Measurements from ENCODE around the gene C16orf96. TPM values are rescaled to one million over a fixed set of nuclear protein-coding genes. Genes with fewer than 3 reads are reported as not detected.

The C16orf96 gene
- polyA plus RNA-seq (2013, experiment 1 of 2): 0.20 TPM
- polyA plus RNA-seq (2013, experiment 2 of 2): 0.27 TPM

GRCh38 chr16:4556112-4556511 is at the start of gene C16orf96:
TSS of gene C16orf96 (plus strand) at chr16:4556340. CDS start at chr16:4556490, 150 bp downstream.
- H3K27ac ChIP-seq (ENCODE audit: low read depth, low read length): no peak within 1 kb of the TSS
- H2BK15ac ChIP-seq (replicated peaks; ENCODE audit: low read depth): no peak within 1 kb of the TSS
- H3K27me3 ChIP-seq (ENCODE audit: insufficient read depth, low read length, poor library complexity): no peaks in the 10 kb centered on the region
- H2BK5ac ChIP-seq (ENCODE audit: low read length): no peak within 1 kb of the TSS
- H2BK120ac ChIP-seq (ENCODE audit: low read depth, low read length): no peak within 1 kb of the TSS
- H3K23ac ChIP-seq (ENCODE audit: low read length): no peak within 1 kb of the TSS
- H3K79me1 ChIP-seq (ENCODE audit: low read length): no peaks in the 10 kb centered on the region
- H3K4me3 ChIP-seq (ENCODE audit: low read length): no peak within 1 kb of the TSS
- peak; percentile 45 for DNase-seq
- no CpG with 5 or more reads among the region's 4 CpGs for WGBS (ENCODE audit: extremely low coverage, insufficient coverage, low lambda C conversion rate)
- no peak within 1 kb of the TSS for H3K4ac ChIP-seq (ENCODE audit: low read depth, low read length)
- no peak within 1 kb of the TSS for H3K56ac ChIP-seq (ENCODE audit: low read length)
- no peak within 1 kb of the TSS for H4K8ac ChIP-seq (ENCODE audit: low read depth, low read length)
- H2AK5ac ChIP-seq (ENCODE audit: low read length): no peak within 1 kb of the TSS
- no peak within 1 kb of the TSS for H4K5ac ChIP-seq (ENCODE audit: low read length)
- no peaks in the 10 kb centered on the region for H3K36me3 ChIP-seq (ENCODE audit: control insufficient read depth, insufficient read depth, low read length)
- no peaks in the 10 kb centered on the region for H3K4me1 ChIP-seq (ENCODE audit: control insufficient read depth, low read depth, low read length)
- H3K18ac ChIP-seq (ENCODE audit: low read length): no peak within 1 kb of the TSS
- no peak within 1 kb of the TSS for H3K9ac ChIP-seq (ENCODE audit: low read length)
- H3K4me2 ChIP-seq (ENCODE audit: low read length): no peak within 1 kb of the TSS
- no peaks in the 10 kb centered on the region for H3K79me2 ChIP-seq (ENCODE audit: control insufficient read depth, insufficient read depth, low read length)

DNA sequence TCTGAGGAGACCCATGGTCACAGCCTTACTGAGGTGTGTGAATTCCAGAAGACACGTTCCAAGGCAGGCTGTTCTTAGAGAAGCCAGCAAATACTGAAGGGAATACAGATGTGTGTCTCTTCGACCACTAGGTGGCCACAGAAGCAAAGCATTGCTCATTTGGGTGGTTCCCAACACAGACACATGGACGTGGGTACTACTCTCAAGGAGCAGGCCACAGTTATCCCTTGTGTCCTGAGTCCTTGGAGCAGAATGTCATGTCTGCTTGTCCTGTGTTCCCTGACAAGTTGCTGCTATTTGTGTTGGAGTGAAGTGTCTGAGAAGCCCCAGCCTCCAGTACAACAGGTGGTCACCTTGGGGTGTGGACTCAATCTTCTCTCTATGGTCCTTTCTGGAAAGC is 49.7 kb upstream of the C16orf96 start:
- peak; percentile 88 for DNase-seq
- no peak overlapping the region for H3K4me2 ChIP-seq (ENCODE audit: low read length)

DNA sequence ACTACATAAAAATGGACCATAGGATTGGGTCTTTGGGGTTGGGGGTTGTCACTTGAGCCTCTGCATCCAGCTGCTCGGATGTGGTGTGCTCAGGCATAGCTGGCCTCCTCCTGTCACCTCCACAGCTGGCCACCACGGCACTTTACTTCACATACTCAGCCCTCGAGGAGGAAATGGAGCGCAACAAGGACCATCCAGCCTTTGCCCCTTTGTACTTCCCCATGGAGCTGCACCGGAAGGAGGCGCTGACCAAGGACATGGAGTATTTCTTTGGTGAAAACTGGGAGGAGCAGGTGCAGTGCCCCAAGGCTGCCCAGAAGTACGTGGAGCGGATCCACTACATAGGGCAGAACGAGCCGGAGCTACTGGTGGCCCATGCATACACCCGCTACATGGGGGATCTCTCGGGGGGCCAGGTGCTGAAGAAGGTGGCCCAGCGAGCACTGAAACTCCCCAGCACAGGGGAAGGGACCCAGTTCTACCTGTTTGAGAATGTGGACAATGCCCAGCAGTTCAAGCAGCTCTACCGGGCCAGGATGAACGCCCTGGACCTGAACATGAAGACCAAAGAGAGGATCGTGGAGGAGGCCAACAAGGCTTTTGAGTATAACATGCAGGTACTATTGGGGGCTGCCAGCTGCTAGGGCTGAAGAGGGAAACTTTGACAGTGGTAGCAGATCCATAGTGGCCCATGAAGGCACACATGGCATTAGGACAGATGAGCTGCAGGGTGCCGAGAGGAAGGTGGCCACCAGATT is 48.4 kb upstream of the C16orf96 start:
- no peaks in the 10 kb centered on the region for H3K4me1 ChIP-seq (ENCODE audit: control insufficient read depth, low read depth, low read length)
- peaks cover 5% of the 10 kb centered on the region for H3K36me3 ChIP-seq (ENCODE audit: control insufficient read depth, insufficient read depth, low read length)
- no CpG with 5 or more reads among the region's 17 CpGs for WGBS (ENCODE audit: extremely low coverage, insufficient coverage, low lambda C conversion rate)

More for the DNA sequence above, 49.7 kb upstream of the C16orf96 start:
- no peak overlapping the region for H3K23ac ChIP-seq (ENCODE audit: low read length)
- H3K36me3 ChIP-seq (ENCODE audit: control insufficient read depth, insufficient read depth, low read length): peaks cover 5% of the 10 kb centered on the region
- no peaks in the 10 kb centered on the region for H3K79me2 ChIP-seq (ENCODE audit: control insufficient read depth, insufficient read depth, low read length)
- no peak overlapping the region for H2BK15ac ChIP-seq (replicated peaks; ENCODE audit: low read depth)
- peaks cover 6% of the 10 kb centered on the region for H3K79me1 ChIP-seq (ENCODE audit: low read length)
- H3K56ac ChIP-seq (ENCODE audit: low read length): no peak overlapping the region
- H2BK5ac ChIP-seq (ENCODE audit: low read length): no peak overlapping the region
- H3K27ac ChIP-seq (ENCODE audit: low read depth, low read length): no peak overlapping the region
- H3K18ac ChIP-seq (ENCODE audit: low read length): no peak overlapping the region
- no peaks in the 10 kb centered on the region for H3K27me3 ChIP-seq (ENCODE audit: insufficient read depth, low read length, poor library complexity)
- no peak overlapping the region for H3K9ac ChIP-seq (ENCODE audit: low read length)
- no peaks in the 10 kb centered on the region for H3K4me1 ChIP-seq (ENCODE audit: control insufficient read depth, low read depth, low read length)
- H4K5ac ChIP-seq (ENCODE audit: low read length): no peak overlapping the region
- H4K8ac ChIP-seq (ENCODE audit: low read depth, low read length): no peak overlapping the region
- H3K4ac ChIP-seq (ENCODE audit: low read depth, low read length): no peak overlapping the region
- no CpG with 5 or more reads among the region's 3 CpGs for WGBS (ENCODE audit: extremely low coverage, insufficient coverage, low lambda C conversion rate)
- no peak overlapping the region for H3K4me3 ChIP-seq (ENCODE audit: low read length)
- no peak overlapping the region for H2AK5ac ChIP-seq (ENCODE audit: low read length)
- no peak overlapping the region for H2BK120ac ChIP-seq (ENCODE audit: low read depth, low read length)

DNA sequence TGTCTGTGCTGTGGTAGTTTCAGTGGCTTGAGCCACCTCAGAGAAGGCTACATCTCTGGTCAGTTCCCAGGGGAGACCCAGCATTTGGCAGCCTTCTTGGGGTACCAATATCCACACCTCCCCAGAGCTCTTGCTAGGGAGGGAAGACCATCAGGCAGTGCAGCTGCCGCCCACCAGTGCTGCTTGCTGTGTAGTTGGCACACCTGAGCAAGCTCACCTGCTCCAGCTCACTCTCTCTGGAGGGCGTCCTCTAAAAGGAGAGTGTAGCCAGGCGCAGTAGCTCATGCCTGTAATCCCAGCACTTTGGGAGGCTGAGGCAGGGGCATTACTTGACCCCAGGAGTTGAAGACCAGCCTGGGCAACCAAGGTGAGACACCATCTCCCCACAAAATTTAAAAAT is 47.3 kb upstream of the C16orf96 start:
- Histone ChIP-seq H2BK5ac (ENCODE audit: low read length) (no peak overlapping the region), H3K9ac (ENCODE audit: low read length) (no peak overlapping the region), H3K56ac (ENCODE audit: low read length) (no peak overlapping the region), H2AK5ac (ENCODE audit: low read length) (no peak overlapping the region), H3K23ac (ENCODE audit: low read length) (no peak overlapping the region), H3K4ac (ENCODE audit: low read depth, low read length) (no peak overlapping the region), H3K4me3 (ENCODE audit: low read length) (no peak overlapping the region), H2BK15ac (replicated peaks; ENCODE audit: low read depth) (no peak overlapping the region), H4K8ac (ENCODE audit: low read depth, low read length) (no peak overlapping the region), H3K36me3 (ENCODE audit: control insufficient read depth, insufficient read depth, low read length) (peaks cover 5% of the 10 kb centered on the region), H3K27me3 (ENCODE audit: insufficient read depth, low read length, poor library complexity) (no peaks in the 10 kb centered on the region), H3K27ac (ENCODE audit: low read depth, low read length) (no peak overlapping the region), H3K79me2 (ENCODE audit: control insufficient read depth, insufficient read depth, low read length) (no peaks in the 10 kb centered on the region), H3K4me1 (ENCODE audit: control insufficient read depth, low read depth, low read length) (no peaks in the 10 kb centered on the region), H4K5ac (ENCODE audit: low read length) (no peak overlapping the region), H3K18ac (ENCODE audit: low read length) (no peak overlapping the region), H3K4me2 (ENCODE audit: low read length) (no peak overlapping the region), H2BK120ac (ENCODE audit: low read depth, low read length) (no peak overlapping the region), H3K79me1 (ENCODE audit: low read length) (peaks cover 1% of the 10 kb centered on the region)
- no peak for DNase-seq
- WGBS (ENCODE audit: extremely low coverage, insufficient coverage, low lambda C conversion rate): no CpG with 5 or more reads among the region's 3 CpGs

More for the DNA sequence above, 48.4 kb upstream of the C16orf96 start:
- no peak overlapping the region for H3K18ac ChIP-seq (ENCODE audit: low read length)
- H3K56ac ChIP-seq (ENCODE audit: low read length): no peak overlapping the region
- H2BK5ac ChIP-seq (ENCODE audit: low read length): no peak overlapping the region
- DNase-seq: no peak
- no peak overlapping the region for H3K4ac ChIP-seq (ENCODE audit: low read depth, low read length)
- H2BK120ac ChIP-seq (ENCODE audit: low read depth, low read length): no peak overlapping the region
- no peak overlapping the region for H4K8ac ChIP-seq (ENCODE audit: low read depth, low read length)
- H3K4me2 ChIP-seq (ENCODE audit: low read length): no peak overlapping the region
- H2BK15ac ChIP-seq (replicated peaks; ENCODE audit: low read depth): no peak overlapping the region
- H3K4me3 ChIP-seq (ENCODE audit: low read length): no peak overlapping the region
- no peak overlapping the region for H4K5ac ChIP-seq (ENCODE audit: low read length)
- H3K9ac ChIP-seq (ENCODE audit: low read length): no peak overlapping the region
- no peak overlapping the region for H3K23ac ChIP-seq (ENCODE audit: low read length)
- peaks cover 6% of the 10 kb centered on the region for H3K79me1 ChIP-seq (ENCODE audit: low read length)
- H3K79me2 ChIP-seq (ENCODE audit: control insufficient read depth, insufficient read depth, low read length): no peaks in the 10 kb centered on the region
- no peak overlapping the region for H3K27ac ChIP-seq (ENCODE audit: low read depth, low read length)
- no peak overlapping the region for H2AK5ac ChIP-seq (ENCODE audit: low read length)
- H3K27me3 ChIP-seq (ENCODE audit: insufficient read depth, low read length, poor library complexity): no peaks in the 10 kb centered on the region

DNA sequence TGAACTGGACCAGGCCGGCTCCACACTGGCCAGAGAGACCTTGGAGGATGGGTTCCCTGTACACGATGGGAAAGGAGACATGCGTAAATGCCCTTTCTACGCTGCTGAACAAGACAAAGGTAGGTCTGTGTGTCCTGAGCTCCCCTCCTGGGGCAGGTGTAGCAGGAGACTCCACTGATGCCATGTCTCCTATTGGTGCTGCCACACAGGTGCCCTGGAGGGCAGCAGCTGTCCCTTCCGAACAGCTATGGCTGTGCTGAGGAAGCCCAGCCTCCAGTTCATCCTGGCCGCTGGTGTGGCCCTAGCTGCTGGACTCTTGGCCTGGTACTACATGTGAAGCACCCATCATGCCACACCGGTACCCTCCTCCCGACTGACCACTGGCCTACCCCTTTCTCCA is 46.7 kb upstream of the C16orf96 start:
- DNase-seq: no peak

More for the DNA sequence above, 46.7 kb upstream of the C16orf96 start:
- Histone ChIP-seq H3K27ac (ENCODE audit: low read depth, low read length) (no peak overlapping the region), H4K5ac (ENCODE audit: low read length) (no peak overlapping the region), H2BK120ac (ENCODE audit: low read depth, low read length) (no peak overlapping the region), H2BK15ac (replicated peaks; ENCODE audit: low read depth) (no peak overlapping the region), H3K79me1 (ENCODE audit: low read length) (no peaks in the 10 kb centered on the region), H3K18ac (ENCODE audit: low read length) (no peak overlapping the region), H3K4me2 (ENCODE audit: low read length) (no peak overlapping the region), H3K4ac (ENCODE audit: low read depth, low read length) (no peak overlapping the region), H3K79me2 (ENCODE audit: control insufficient read depth, insufficient read depth, low read length) (no peaks in the 10 kb centered on the region), H3K23ac (ENCODE audit: low read length) (no peak overlapping the region), H3K36me3 (ENCODE audit: control insufficient read depth, insufficient read depth, low read length) (peaks cover 5% of the 10 kb centered on the region), H3K4me1 (ENCODE audit: control insufficient read depth, low read depth, low read length) (no peaks in the 10 kb centered on the region), H4K8ac (ENCODE audit: low read depth, low read length) (no peak overlapping the region), H3K56ac (ENCODE audit: low read length) (no peak overlapping the region), H3K4me3 (ENCODE audit: low read length) (no peak overlapping the region), H3K27me3 (ENCODE audit: insufficient read depth, low read length, poor library complexity) (no peaks in the 10 kb centered on the region), H2AK5ac (ENCODE audit: low read length) (no peak overlapping the region), H3K9ac (ENCODE audit: low read length) (no peak overlapping the region), H2BK5ac (ENCODE audit: low read length) (no peak overlapping the region)
- no CpG with 5 or more reads among the region's 8 CpGs for WGBS (ENCODE audit: extremely low coverage, insufficient coverage, low lambda C conversion rate)
